Mesendoderm (in vitro differentiated cells): ENCODE data around the gene SMKR1. TPM values are rescaled to one million over a fixed set of nuclear protein-coding genes. Genes with fewer than 3 reads are reported as not detected.

Experiments used
- DNase-seq: peaks from one replicate; pipeline ENCODE4 v3.0.0; 2013
- H2AK5ac ChIP-seq: 2 replicates; pipeline ENCODE4 v1.6.1; 2013; ENCODE audit warnings: low read length, inconsistent platforms
- H2BK120ac ChIP-seq: 2 replicates; pipeline ENCODE4 v1.6.1; 2013; ENCODE audit warnings: low read depth, mild to moderate bottlenecking, low read length, moderate library complexity, mixed read lengths
- H2BK15ac ChIP-seq: replicated peaks from 2 replicates; pipeline ENCODE4 v1.6.1; 2013; ENCODE audit warnings: low read depth, mild to moderate bottlenecking, moderate library complexity
- H2BK5ac ChIP-seq: 2 replicates; pipeline ENCODE4 v1.6.1; 2013; ENCODE audit warnings: low read length, inconsistent platforms
- H3K18ac ChIP-seq: 2 replicates; pipeline ENCODE4 v1.6.1; 2013; ENCODE audit warnings: mild to moderate bottlenecking, low read length, mixed read lengths
- H3K23ac ChIP-seq: one replicate; pipeline ENCODE4 v1.6.1; 2013; ENCODE audit warnings: low read length
- H3K27ac ChIP-seq: 2 replicates; pipeline ENCODE4 v1.5.1; 2013; ENCODE audit warnings: low read depth, mild to moderate bottlenecking, inconsistent platforms, low read length, moderate library complexity
- H3K27me3 ChIP-seq: 2 replicates; pipeline ENCODE4 v1.6.1; 2013; ENCODE audit warnings: low read length, control low read depth, mild to moderate bottlenecking, inconsistent platforms; ENCODE audit not compliant: insufficient read depth, poor library complexity
- H3K36me3 ChIP-seq: 2 replicates; pipeline ENCODE4 v1.6.1; 2013; ENCODE audit warnings: low read length, inconsistent platforms; ENCODE audit not compliant: control insufficient read depth, insufficient read depth
- H3K4ac ChIP-seq: one replicate; pipeline ENCODE4 v1.6.1; 2013; ENCODE audit warnings: low read depth, mild to moderate bottlenecking, low read length, moderate library complexity
- H3K4me1 ChIP-seq: 2 replicates; pipeline ENCODE4 v1.6.1; 2013; ENCODE audit warnings: low read depth, low read length, inconsistent platforms; ENCODE audit not compliant: control insufficient read depth
- H3K4me2 ChIP-seq: 2 replicates; pipeline ENCODE4 v1.6.1; 2013; ENCODE audit warnings: low read length
- H3K4me3 ChIP-seq: 2 replicates; pipeline ENCODE4 v1.5.1; 2013; ENCODE audit warnings: mild to moderate bottlenecking, low read length
- H3K56ac ChIP-seq: one replicate; pipeline ENCODE4 v1.6.1; 2013; ENCODE audit warnings: low read length
- H3K79me1 ChIP-seq: 2 replicates; pipeline ENCODE4 v1.6.1; 2013; ENCODE audit warnings: low read length, inconsistent platforms
- H3K79me2 ChIP-seq: 2 replicates; pipeline ENCODE4 v1.6.1; 2013; ENCODE audit warnings: mild to moderate bottlenecking, low read length; ENCODE audit not compliant: control insufficient read depth, insufficient read depth
- H3K9ac ChIP-seq: 2 replicates; pipeline ENCODE4 v1.6.1; 2013; ENCODE audit warnings: low read length, inconsistent platforms
- H4K5ac ChIP-seq: one replicate; pipeline ENCODE4 v1.6.1; 2013; ENCODE audit warnings: low read length
- H4K8ac ChIP-seq: one replicate; pipeline ENCODE4 v1.6.1; 2013; ENCODE audit warnings: low read depth, mild to moderate bottlenecking, control low read depth, low read length, moderate library complexity
- WGBS: extraction: QIAGEN DNeasy Blood & Tissue Kit; methylation state at CpG from one replicate; pipeline ENCODE4 v1.1.7; 2013; ENCODE audit warnings: low lambda C conversion rate, missing lambda C conversion rate; ENCODE audit not compliant: insufficient coverage; ENCODE audit errors: extremely low coverage; 5-methylcytosine and 5-hydroxymethylcytosine counted together
- small RNA-seq: library from polyadenylated mRNA; stranded (forward); fragments of <200 nt; extraction: miRNeasy Mini kit (QIAGEN cat#:217004); gene quantifications from one replicate; pipeline ENCODE3, GENCODE V24; 2013; ENCODE audit not compliant: insufficient read depth

Gene SMKR1

GRCh38 chr7:129561677-129562359 is 59.5 kb downstream of the SMKR1 start:
- H4K5ac ChIP-seq = no peak overlapping the region
- peaks cover 9% of the 10 kb centered on the region for H3K4me1 ChIP-seq
- peak; percentile 31 for DNase-seq
- H2BK15ac ChIP-seq = no peak overlapping the region
- no peak overlapping the region for H2BK5ac ChIP-seq
- no peak overlapping the region for H3K56ac ChIP-seq
- no peak overlapping the region for H4K8ac ChIP-seq
- no peak overlapping the region for H2BK120ac ChIP-seq
- WGBS = no CpG with 5 or more reads among the region's 12 CpGs
- no peaks in the 10 kb centered on the region for H3K36me3 ChIP-seq
- no peak overlapping the region for H3K27ac ChIP-seq
- no peaks in the 10 kb centered on the region for H3K79me2 ChIP-seq
- no peak overlapping the region for H3K4me2 ChIP-seq
- H3K18ac ChIP-seq = no peak overlapping the region
- H3K9ac ChIP-seq = no peak overlapping the region
- H3K27me3 ChIP-seq = no peaks in the 10 kb centered on the region
- no peak overlapping the region for H2AK5ac ChIP-seq
- no peaks in the 10 kb centered on the region for H3K79me1 ChIP-seq
- H3K4me3 ChIP-seq = no peak overlapping the region
- no peak overlapping the region for H3K4ac ChIP-seq
- no peak overlapping the region for H3K23ac ChIP-seq

Small RNA genes within 50 kb of the gene (small RNA-seq; reads per million reads assigned to genes)
- gene RNU1-72P (not detected), gene SNRPGP3 (not detected)
